OCI-LY7 (cell line): ENCODE data around the gene SLC4A4. TPM values are rescaled to one million over a fixed set of nuclear protein-coding genes. Genes with fewer than 3 reads are reported as not detected.

ENCODE experiments used
- BruUV-seq: library from RNA; stranded (reverse); fragments of 400-500 nt; replicated peaks from 2 replicates; lab custom pipeline; 2021; lab: Mats Ljungman, UMichigan
- CTCF ChIA-PET: fragments of 300-600 bp; sonication (Branson Sonifier 250); formaldehyde crosslinking; loops from one replicate; lab custom pipeline; 2022; ENCODE audit warnings: antibody characterized with exemption; ENCODE audit not compliant: unreplicated experiment; lab: Charles Lee
- POLR2A ChIA-PET: fragments of 300-600 bp; sonication (Branson Sonifier 250); formaldehyde crosslinking; loops from one replicate; lab custom pipeline; 2022; ENCODE audit warnings: antibody characterized with exemption; lab: Charles Lee
- DNase-seq: peaks from one replicate; pipeline ENCODE4 v3.0.0-alpha.2; 2015; ENCODE audit warnings: low spot score
- H2AFZ ChIP-seq: fragments of 200-600 bp; sonication (generic), shearing (Covaris generic); 2 replicates; pipeline ENCODE4 v1.6.1; 2014; ENCODE audit warnings: mild to moderate bottlenecking, antibody characterized with exemption, low read length, moderate library complexity
- H3K27ac ChIP-seq: fragments of 200-600 bp; sonication (generic); 2 replicates; pipeline ENCODE4 v1.5.1; 2014; ENCODE audit warnings: mixed run types, low read depth, mild to moderate bottlenecking, moderate library complexity, low read length, inconsistent platforms; ENCODE audit not compliant: poor library complexity, severe bottlenecking
- H3K36me3 ChIP-seq: fragments of 200-600 bp; sonication (generic); 2 replicates; pipeline ENCODE4 v1.6.1; 2014; ENCODE audit warnings: mild to moderate bottlenecking, antibody characterized with exemption, low read length, moderate library complexity, mixed read lengths; ENCODE audit not compliant: insufficient read depth
- H3K4me1 ChIP-seq: fragments of 200-600 bp; sonication (generic); 2 replicates; pipeline ENCODE4 v1.5.1; 2014; ENCODE audit warnings: mild to moderate bottlenecking, low read length; ENCODE audit not compliant: insufficient read depth, poor library complexity, severe bottlenecking
- H3K4me2 ChIP-seq: fragments of 200-600 bp; sonication (generic); 2 replicates; pipeline ENCODE4 v1.6.1; 2014; ENCODE audit warnings: mild to moderate bottlenecking, low read length
- H3K4me3 ChIP-seq: fragments of 200-600 bp; sonication (generic); 2 replicates; pipeline ENCODE4 v1.5.1; 2014; ENCODE audit warnings: mild to moderate bottlenecking, low read depth, low read length; ENCODE audit not compliant: poor library complexity, severe bottlenecking
- H3K79me2 ChIP-seq: fragments of 200-600 bp; sonication (generic); 2 replicates; pipeline ENCODE4 v1.6.1; 2016; ENCODE audit warnings: low read depth, mild to moderate bottlenecking, low read length, moderate library complexity, mixed read lengths; ENCODE audit not compliant: insufficient read depth
- H3K9me2 ChIP-seq: fragments of 200-600 bp; sonication (generic); 2 replicates; pipeline ENCODE4 v1.6.1; 2016; ENCODE audit warnings: mild to moderate bottlenecking, low read length, mixed read lengths; ENCODE audit not compliant: insufficient read depth
- H3K9me3 ChIP-seq: fragments of 200-600 bp; sonication (generic); 2 replicates; pipeline ENCODE4 v1.6.1; 2014; ENCODE audit warnings: mild to moderate bottlenecking, mixed run types, low read length, mixed read lengths
- H4K20me1 ChIP-seq: fragments of 200-600 bp; sonication (generic); 2 replicates; pipeline ENCODE4 v1.6.1; 2014; ENCODE audit warnings: mild to moderate bottlenecking, antibody characterized with exemption, low read length, moderate library complexity, mixed read lengths; ENCODE audit not compliant: insufficient read depth
- EZH2phosphoT487 ChIP-seq: fragments of 200-600 bp; sonication (generic); IDR thresholded peaks from 2 replicates; pipeline ENCODE4 v1.6.1; 2018; ENCODE audit warnings: low read depth, borderline replicate concordance, mild to moderate bottlenecking, mixed run types, antibody characterized with exemption, low read length, moderate library complexity, mixed read lengths
- intact Hi-C: fragments of 100-400 bp; cut with micrococcal nuclease; formaldehyde crosslinking; loops from one replicate; pipeline ENCODE4 v1.10.0; 2022; ENCODE audit not compliant: unreplicated experiment
- total RNA-seq, 2 experiments: library from RNA; depleted of rRNA in 1 of 2; stranded (reverse); fragments of >200 nt in 1 of 2; shearing (Covaris generic) in 1 of 2; gene quantifications; 2 replicates each; pipeline ENCODE4 v1.2.3, GENCODE V29; 2014 to 2022
- TF ChIP-seq, protein P1 (sequence below): fragments of 200-600 bp; sonication (generic); conservative IDR thresholded peaks from 2 replicates; pipeline ENCODE4 v1.5.1; 2014; ENCODE audit warnings: mild to moderate bottlenecking, antibody characterized with exemption, low read length, moderate library complexity, mixed read lengths

Gene SLC4A4
- total RNA-seq, 2 experiments from 2014 or later: not detected

DNA sequence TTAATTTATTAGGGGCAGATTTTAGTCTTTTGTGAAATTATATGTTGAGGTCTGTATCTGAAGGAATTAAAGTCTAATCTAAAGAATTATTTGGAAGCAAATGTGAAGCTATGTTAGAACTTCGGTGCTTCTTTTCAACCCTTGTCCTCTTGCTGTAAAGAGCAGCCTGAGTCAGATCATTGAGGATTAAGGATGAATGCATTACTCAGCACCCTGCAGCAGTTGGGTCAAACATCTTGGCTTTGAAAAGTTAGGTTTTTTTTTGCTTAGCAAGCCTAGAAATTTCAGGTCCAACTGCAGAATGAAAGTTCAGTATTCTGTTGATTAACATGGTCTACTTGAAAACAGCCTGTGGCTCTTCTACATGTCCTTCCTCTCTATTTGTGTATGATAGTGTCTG is 57.6 kb downstream of the SLC4A4 start:
- intact Hi-C loops: no loop called here
- Histone ChIP-seq H3K9me3 (no peaks in the 10 kb centered on the region), H3K27ac (no peak overlapping the region), H4K20me1 (no peaks in the 10 kb centered on the region), H3K4me3 (no peak overlapping the region), H3K36me3 (no peaks in the 10 kb centered on the region), H3K4me2 (no peak overlapping the region), H3K9me2 (no peaks in the 10 kb centered on the region), H3K4me1 (no peaks in the 10 kb centered on the region), H3K79me2 (no peaks in the 10 kb centered on the region), H2AFZ (no peak overlapping the region)
- no TSS peak for BruUV-seq
- no peak for TF ChIP-seq EZH2phosphoT487
- TF ChIP-seq, protein P1, sequence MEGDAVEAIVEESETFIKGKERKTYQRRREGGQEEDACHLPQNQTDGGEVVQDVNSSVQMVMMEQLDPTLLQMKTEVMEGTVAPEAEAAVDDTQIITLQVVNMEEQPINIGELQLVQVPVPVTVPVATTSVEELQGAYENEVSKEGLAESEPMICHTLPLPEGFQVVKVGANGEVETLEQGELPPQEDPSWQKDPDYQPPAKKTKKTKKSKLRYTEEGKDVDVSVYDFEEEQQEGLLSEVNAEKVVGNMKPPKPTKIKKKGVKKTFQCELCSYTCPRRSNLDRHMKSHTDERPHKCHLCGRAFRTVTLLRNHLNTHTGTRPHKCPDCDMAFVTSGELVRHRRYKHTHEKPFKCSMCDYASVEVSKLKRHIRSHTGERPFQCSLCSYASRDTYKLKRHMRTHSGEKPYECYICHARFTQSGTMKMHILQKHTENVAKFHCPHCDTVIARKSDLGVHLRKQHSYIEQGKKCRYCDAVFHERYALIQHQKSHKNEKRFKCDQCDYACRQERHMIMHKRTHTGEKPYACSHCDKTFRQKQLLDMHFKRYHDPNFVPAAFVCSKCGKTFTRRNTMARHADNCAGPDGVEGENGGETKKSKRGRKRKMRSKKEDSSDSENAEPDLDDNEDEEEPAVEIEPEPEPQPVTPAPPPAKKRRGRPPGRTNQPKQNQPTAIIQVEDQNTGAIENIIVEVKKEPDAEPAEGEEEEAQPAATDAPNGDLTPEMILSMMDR: no peak
- ChIA-PET POLR2A (interaction anchor here (2.0 kb wide), 1 partner anchor 15 kb away, joined by 6 read pairs; no protein-coding TSS in a partner anchor), CTCF (no interaction called here)
- no peak for DNase-seq

DNA sequence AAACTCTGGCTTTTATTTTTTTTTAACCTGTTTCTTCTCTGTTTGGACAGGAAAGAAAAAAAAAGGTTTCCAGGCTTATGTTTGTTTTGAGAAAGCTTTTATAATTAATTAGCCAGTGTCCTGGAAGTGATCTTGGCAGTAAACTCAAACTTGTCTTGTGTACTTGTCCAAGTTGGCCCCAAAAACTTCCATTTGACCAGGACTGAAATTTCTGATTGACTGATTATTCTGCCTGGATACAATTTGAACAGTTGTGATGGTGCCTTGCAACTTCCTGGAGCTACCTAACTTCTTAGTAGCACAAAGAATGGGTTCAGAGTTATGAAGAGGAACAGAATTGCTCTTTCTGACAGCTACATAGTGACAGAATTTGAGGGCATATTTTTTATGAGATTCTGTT is 62.0 kb downstream of the SLC4A4 start:
- TF ChIP-seq, protein P1: no peak
- no peak for TF ChIP-seq EZH2phosphoT487
- Histone ChIP-seq H3K36me3 (no peaks in the 10 kb centered on the region), H2AFZ (no peak overlapping the region), H3K9me3 (no peaks in the 10 kb centered on the region), H3K27ac (no peak overlapping the region), H3K4me3 (no peak overlapping the region), H3K4me1 (no peaks in the 10 kb centered on the region), H4K20me1 (no peaks in the 10 kb centered on the region), H3K4me2 (no peak overlapping the region), H3K9me2 (no peaks in the 10 kb centered on the region), H3K79me2 (no peaks in the 10 kb centered on the region)
- POLR2A ChIA-PET: no interaction called here
- no TSS peak for BruUV-seq
- DNase-seq: no peak
- CTCF ChIA-PET: no interaction called here
- intact Hi-C loops: no loop called here

DNA sequence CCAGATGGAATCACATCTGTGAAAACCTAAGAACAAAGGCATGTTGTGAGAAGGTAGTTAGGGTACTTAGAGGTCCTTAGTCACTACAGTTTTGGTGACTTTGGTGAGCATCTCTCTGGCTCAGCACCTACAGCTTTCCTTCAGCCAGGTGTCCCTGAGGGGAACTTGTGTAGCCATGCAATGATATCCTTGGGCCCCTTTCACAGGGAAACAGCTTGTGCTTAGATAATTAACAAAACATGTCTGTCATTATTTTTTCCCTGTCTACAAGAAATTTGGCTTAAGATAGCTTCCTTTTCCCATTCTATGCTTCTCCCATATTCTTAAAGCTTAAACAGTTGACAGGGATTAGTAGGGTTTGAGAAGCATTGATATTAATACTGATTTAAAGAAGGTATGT is 63.8 kb downstream of the SLC4A4 start:
- Histone ChIP-seq H3K9me2 (no peaks in the 10 kb centered on the region), H3K79me2 (no peaks in the 10 kb centered on the region), H4K20me1 (no peaks in the 10 kb centered on the region), H3K36me3 (no peaks in the 10 kb centered on the region), H3K4me3 (no peak overlapping the region), H2AFZ (no peak overlapping the region), H3K4me2 (no peak overlapping the region), H3K9me3 (no peaks in the 10 kb centered on the region), H3K27ac (no peak overlapping the region), H3K4me1 (no peaks in the 10 kb centered on the region)
- POLR2A ChIA-PET: interaction anchor here (0.6 to 0.8 kb wide), 2 partner anchors 9 to 13 kb away, joined by 3 to 4 read pairs; no protein-coding TSS in a partner anchor
- no TSS peak for BruUV-seq
- CTCF ChIA-PET: no interaction called here
- TF ChIP-seq EZH2phosphoT487: no peak
- TF ChIP-seq, protein P1: no peak
- intact Hi-C loops: no loop called here
- no peak for DNase-seq
